Measurements from ENCODE around the gene INTS12.

DNA sequence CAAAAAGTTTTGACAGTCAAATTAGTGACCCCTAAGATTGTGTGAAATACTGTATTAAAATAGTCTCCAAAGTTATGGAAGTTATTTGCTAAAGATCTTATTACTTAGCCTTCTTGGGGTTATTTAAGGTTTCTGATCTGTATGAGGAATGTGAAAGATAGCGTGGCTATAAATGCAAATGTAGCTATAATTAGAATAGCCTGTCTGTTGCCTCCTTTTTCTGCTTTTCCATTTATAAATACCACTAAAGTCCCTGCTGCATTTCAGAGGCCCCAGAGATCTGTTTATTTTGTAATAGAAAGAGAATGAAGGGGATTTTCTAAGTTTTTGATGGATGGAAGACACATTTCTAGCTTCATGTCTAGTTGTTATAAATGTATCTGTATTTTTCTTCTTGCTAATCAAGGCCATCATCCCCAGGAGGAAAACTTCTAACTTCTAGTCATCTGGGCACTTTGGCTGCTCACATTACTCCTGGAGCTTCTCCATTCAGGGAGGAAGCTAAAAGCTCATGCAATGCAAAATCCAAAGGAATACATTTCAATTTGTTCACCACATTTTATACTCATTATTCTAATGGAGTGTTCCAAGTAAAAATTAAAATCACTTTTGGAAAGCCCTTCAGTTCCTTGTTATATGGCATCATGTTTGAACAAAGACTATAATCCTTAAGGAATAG lies 73.9 kb downstream of the INTS12 start:
- no peak for TF ChIP-seq CTCF (IDR thresholded peaks at IDR 0.05 in 4 of 5, conservative IDR thresholded peaks at IDR 0.05 in 1 of 5)
- TF ChIP-seq POLR2A (IDR thresholded peaks at IDR 0.05) = no peak
